Endothelial cell (in vitro differentiated cells): Measurements from ENCODE around the gene UBR7. TPM values are rescaled to one million over a fixed set of nuclear protein-coding genes. Genes with fewer than 3 reads are reported as not detected.

ENCODE experiments used
- DNase-seq: peaks from one replicate; pipeline ENCODE4 v3.0.0; 2021; ENCODE audit warnings: low spot score
- H3K27ac Mint-ChIP-seq: one replicate; pipeline ENCODE4 v1.8.0; 2021; ENCODE audit warnings: mixed read lengths, inconsistent platforms; ENCODE audit not compliant: unreplicated experiment
- H3K27me3 Mint-ChIP-seq: one replicate; pipeline ENCODE4 v1.8.0; 2021; ENCODE audit warnings: mild to moderate bottlenecking, moderate library complexity, mixed read lengths, inconsistent platforms; ENCODE audit not compliant: unreplicated experiment
- H3K36me3 Mint-ChIP-seq: one replicate; pipeline ENCODE4 v1.8.0; 2021; ENCODE audit warnings: mild to moderate bottlenecking, low read depth, mixed read lengths, inconsistent platforms; ENCODE audit not compliant: unreplicated experiment
- H3K4me1 Mint-ChIP-seq: one replicate; pipeline ENCODE4 v1.8.0; 2021; ENCODE audit warnings: mild to moderate bottlenecking, mixed read lengths, inconsistent platforms; ENCODE audit not compliant: unreplicated experiment
- H3K4me3 Mint-ChIP-seq: one replicate; pipeline ENCODE4 v1.8.0; 2021; ENCODE audit warnings: mild to moderate bottlenecking, mixed read lengths, inconsistent platforms; ENCODE audit not compliant: unreplicated experiment
- H3K9me3 Mint-ChIP-seq: one replicate; pipeline ENCODE4 v1.8.0; 2021; ENCODE audit warnings: mixed read lengths, inconsistent platforms; ENCODE audit not compliant: unreplicated experiment
- CTCF ChIP-seq: fragments of 200-600 bp; sonication (generic); IDR thresholded peaks from one replicate; pipeline ENCODE4 v1.5.0; 2021; ENCODE audit warnings: antibody characterized with exemption; ENCODE audit not compliant: unreplicated experiment
- total RNA-seq: library from RNA; stranded (reverse); fragmentation: NEBNext Ultra II Directional; extraction: Animal tissue kit (Norgen Biotek cat#: 25700); gene quantifications from one replicate; pipeline ENCODE4 v1.2.1, GENCODE V29; 2021; ENCODE audit not compliant: unreplicated experiment

The UBR7 gene
- total RNA-seq, 1 donor from 2014 or later = 35.8 TPM

- no peaks in the 10 kb centered on the region for H3K9me3 Mint-ChIP-seq
- H3K27ac Mint-ChIP-seq = no peak overlapping the region
- peaks cover 4% of the 10 kb centered on the region for H3K27me3 Mint-ChIP-seq
- peaks cover 18% of the 10 kb centered on the region for H3K36me3 Mint-ChIP-seq
- H3K4me3 Mint-ChIP-seq = no peak overlapping the region
- TF ChIP-seq CTCF = no peak
- DNase-seq = no peak
- no peaks in the 10 kb centered on the region for H3K4me1 Mint-ChIP-seq
Observed at GRCh38 chr14:93240678-93241000, 33.6 kb downstream of the UBR7 start.

- TF ChIP-seq CTCF = no peak
- no peak overlapping the region for H3K27ac Mint-ChIP-seq
- peaks cover 4% of the 10 kb centered on the region for H3K27me3 Mint-ChIP-seq
- H3K36me3 Mint-ChIP-seq = peaks cover 23% of the 10 kb centered on the region
- no peaks in the 10 kb centered on the region for H3K4me1 Mint-ChIP-seq
- no peaks in the 10 kb centered on the region for H3K9me3 Mint-ChIP-seq
- no peak overlapping the region for H3K4me3 Mint-ChIP-seq
- DNase-seq = no peak
Observed at GRCh38 chr14:93245764-93246420, 38.8 kb downstream of the UBR7 start.

GRCh38 chr14:93246534-93246933 is 39.5 kb downstream of the UBR7 start:
- no peaks in the 10 kb centered on the region for H3K9me3 Mint-ChIP-seq
- H3K27ac Mint-ChIP-seq = no peak overlapping the region
- TF ChIP-seq CTCF = no peak
- H3K27me3 Mint-ChIP-seq = peaks cover 4% of the 10 kb centered on the region
- no peak for DNase-seq
- no peaks in the 10 kb centered on the region for H3K4me1 Mint-ChIP-seq
- H3K36me3 Mint-ChIP-seq = peaks cover 23% of the 10 kb centered on the region
- H3K4me3 Mint-ChIP-seq = no peak overlapping the region

GRCh38 chr14:93249128-93249831 is 42.2 kb downstream of the UBR7 start:
- no peak for TF ChIP-seq CTCF
- H3K27me3 Mint-ChIP-seq = no peaks in the 10 kb centered on the region
- no peaks in the 10 kb centered on the region for H3K4me1 Mint-ChIP-seq
- no peak overlapping the region for H3K27ac Mint-ChIP-seq
- no peaks in the 10 kb centered on the region for H3K9me3 Mint-ChIP-seq
- no peak for DNase-seq
- H3K4me3 Mint-ChIP-seq = no peak overlapping the region
- peaks cover 11% of the 10 kb centered on the region for H3K36me3 Mint-ChIP-seq

GRCh38 chr14:93262446-93262845 is 55.4 kb downstream of the UBR7 start:
- Mint-ChIP-seq H3K27me3 (no peaks in the 10 kb centered on the region), H3K4me1 (peaks cover 7% of the 10 kb centered on the region), H3K27ac (no peak overlapping the region), H3K4me3 (no peak overlapping the region), H3K36me3 (peaks cover 8% of the 10 kb centered on the region), H3K9me3 (no peaks in the 10 kb centered on the region)
- no peak for TF ChIP-seq CTCF
- DNase-seq = no peak
